Left lung (tissue), 10 donors: ENCODE data around the gene RAB7A. TPM values are rescaled to one million over a fixed set of nuclear protein-coding genes. Genes with fewer than 3 reads are reported as not detected.
A peak's percentile ranks its signal among the peaks of the same experiment; 100 is the strongest.

Source experiments
- ATAC-seq: fragments of 200-7000 bp; cut with Tn5 transposase; one replicate; pipeline ENCODE4 v1.9.1; 2020; ENCODE audit warnings: moderate library complexity
- DNase-seq, 4 donors: peaks; one replicate each; pipeline ENCODE4 v3.0.0-alpha.2; 2013 to 2020
- H3K27ac ChIP-seq, 2 donors: fragments of 200-600 bp; sonication (generic) in 1 of 2; one replicate each; pipeline versions ENCODE4 v1.5.0 to v1.8.0; 2020 to 2021
- H3K27me3 ChIP-seq, 2 donors: fragments of 200-600 bp; sonication (generic) in 1 of 2; one replicate each; pipeline versions ENCODE4 v1.5.0 to v1.8.0; 2020 to 2021
- H3K36me3 ChIP-seq, 2 donors: fragments of 200-600 bp; sonication (generic) in 1 of 2; one replicate each; pipeline versions ENCODE4 v1.5.0 to v1.8.0; 2020 to 2021
- H3K4me1 ChIP-seq, 2 donors: fragments of 200-600 bp; one replicate each; pipeline ENCODE4 v1.8.0; 2021
- H3K4me3 ChIP-seq, 2 donors: fragments of 200-600 bp; sonication (generic) in 1 of 2; one replicate each; pipeline versions ENCODE4 v1.5.0 to v1.8.0; 2020 to 2021; ENCODE audit warnings: mild to moderate bottlenecking in 1 of 2
- H3K9me3 ChIP-seq, 2 donors: fragments of 200-600 bp; sonication (generic) in 1 of 2; one replicate each; pipeline versions ENCODE4 v1.5.0 to v1.8.0; 2020 to 2021
- CTCF ChIP-seq, 2 donors: fragments of 200-600 bp; sonication (generic) in 1 of 2; IDR thresholded peaks; one replicate each; pipeline versions ENCODE4 v1.5.0 to v1.8.0; 2021; ENCODE audit warnings: antibody characterized with exemption in 2 of 2
- intact Hi-C, 2 donors: fragments of 100-400 bp; cut with DNase I; formaldehyde crosslinking; loops; one replicate each; pipeline versions ENCODE4 v1.11.2 to v1.14.2; 2022
- polyA plus RNA-seq, 6 donors: library from polyadenylated mRNA; unstranded; fragments of 120-200 nt; gene quantifications; one replicate each; pipeline ENCODE4 v1.2.1, GENCODE V29; 2013; ENCODE audit not compliant: insufficient read length in 6 of 6
- total RNA-seq, 2 donors: library from RNA; stranded (reverse); fragmentation: NEBNext Ultra II Directional; extraction: Animal tissue kit (Norgen Biotek cat#: 25700); gene quantifications; one replicate each; pipeline ENCODE4 v1.2.1, GENCODE V29; 2021
- donor health status: DM: no; HTN: yes; CAD: no.
- donor health status: DM: no; HTN: no; CAD: no.

RAB7A gene
- total and polyA plus RNA-seq, 8 donors = 162 to 336 (median 195) TPM

GRCh38 chr3:128804017-128804810 is 78.2 kb downstream of the RAB7A start:
- TF ChIP-seq CTCF (IDR thresholded peaks at IDR 0.05) = no peak
- peak overlapping the region; percentile 9 to 83 for H3K27ac ChIP-seq
- H3K27me3 ChIP-seq = no peaks in the 10 kb centered on the region
- H3K4me1 ChIP-seq = peaks cover 7 to 86% of the 10 kb centered on the region in 2 donors
- peak in 1 of 4 donors; percentile 24 for DNase-seq
- peak overlapping the region in 1 of 2 donors; percentile 13 for H3K4me3 ChIP-seq
- intact Hi-C loops = no loop called here
- peaks cover 0 to 51% of the 10 kb centered on the region in 2 donors for H3K36me3 ChIP-seq
- ATAC-seq = peak; percentile 75
- no peaks in the 10 kb centered on the region for H3K9me3 ChIP-seq

DNA sequence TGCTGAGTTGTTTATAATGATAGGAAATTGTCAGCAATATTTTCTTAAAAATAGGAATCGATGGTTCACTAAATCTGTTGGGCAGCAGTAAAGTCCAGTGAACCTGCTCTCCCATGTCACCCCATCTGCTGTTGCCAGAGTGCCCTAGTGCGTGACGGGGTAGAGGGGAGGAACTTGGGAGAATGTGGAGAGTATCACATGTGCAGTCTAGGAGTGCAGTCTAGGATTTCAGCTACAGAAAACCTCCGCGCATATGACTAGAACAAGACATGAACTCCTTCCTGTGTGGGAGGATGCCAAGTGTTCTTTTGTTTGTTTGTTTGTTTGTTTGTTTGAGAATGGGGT is 78.8 kb downstream of the RAB7A start:
- H3K9me3 ChIP-seq = no peaks in the 10 kb centered on the region
- no peaks in the 10 kb centered on the region for H3K27me3 ChIP-seq
- peaks cover 0 to 51% of the 10 kb centered on the region in 2 donors for H3K36me3 ChIP-seq
- peak overlapping the region; percentile 9 to 83 for H3K27ac ChIP-seq
- TF ChIP-seq CTCF (IDR thresholded peaks at IDR 0.05) = no peak
- intact Hi-C loops = no loop called here
- peaks cover 7 to 89% of the 10 kb centered on the region in 2 donors for H3K4me1 ChIP-seq
- ATAC-seq (peak; percentile 27), DNase-seq (no peak)
- no peak overlapping the region for H3K4me3 ChIP-seq

DNA sequence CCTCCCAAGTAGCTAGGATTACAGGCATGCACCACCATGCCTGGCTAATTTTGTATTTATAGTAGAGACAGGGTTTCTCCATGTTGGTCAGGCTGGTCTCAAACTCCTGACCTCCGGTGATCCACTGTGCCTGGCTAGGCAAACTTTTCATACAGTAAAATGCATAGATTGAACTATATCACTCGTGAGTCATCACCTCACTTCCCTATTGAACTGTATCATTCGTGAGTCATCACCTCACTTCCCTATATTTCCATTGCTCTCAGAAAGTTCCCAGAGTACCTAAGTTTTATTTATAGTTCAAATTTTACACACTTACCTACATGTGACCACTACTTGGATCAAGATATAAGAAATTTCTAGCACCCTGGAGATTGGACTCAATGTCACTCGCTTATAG is 79.8 kb downstream of the RAB7A start:
- DNase-seq = no peak
- intact Hi-C loops = no loop called here
- Histone ChIP-seq H3K4me3 (no peak overlapping the region), H3K27me3 (no peaks in the 10 kb centered on the region), H3K27ac (peak overlapping the region in 1 of 2 donors; percentile 83), H3K4me1 (peaks cover 7 to 80% of the 10 kb centered on the region in 2 donors), H3K36me3 (peaks cover 0 to 51% of the 10 kb centered on the region in 2 donors), H3K9me3 (no peaks in the 10 kb centered on the region)
- ATAC-seq = peak; percentile 34
- TF ChIP-seq CTCF (IDR thresholded peaks at IDR 0.05) = no peak

- DNase-seq (no peak), ATAC-seq (no peak)
- H3K9me3 ChIP-seq = no peaks in the 10 kb centered on the region
- no peak for TF ChIP-seq CTCF (IDR thresholded peaks at IDR 0.05)
- intact Hi-C loops = no loop called here
- H3K36me3 ChIP-seq = peaks cover 0 to 57% of the 10 kb centered on the region in 2 donors
- no peak overlapping the region for H3K4me3 ChIP-seq
- no peaks in the 10 kb centered on the region for H3K27me3 ChIP-seq
- peaks cover 7 to 77% of the 10 kb centered on the region in 2 donors for H3K4me1 ChIP-seq
- peak overlapping the region in 1 of 2 donors; percentile 83 for H3K27ac ChIP-seq
Observed at GRCh38 chr3:128806588-128806987, 80.6 kb downstream of the RAB7A start.

GRCh38 chr3:128807186-128807830 is 81.3 kb downstream of the RAB7A start:
- Histone ChIP-seq H3K4me3 (no peak overlapping the region), H3K36me3 (peaks cover 0 to 64% of the 10 kb centered on the region in 2 donors), H3K4me1 (peaks cover 7 to 70% of the 10 kb centered on the region in 2 donors), H3K9me3 (no peaks in the 10 kb centered on the region), H3K27me3 (no peaks in the 10 kb centered on the region), H3K27ac (no peak overlapping the region)
- intact Hi-C loops = no loop called here
- DNase-seq (no peak), ATAC-seq (no peak)
- no peak for TF ChIP-seq CTCF (IDR thresholded peaks at IDR 0.05)
